ENCODE measurements around the gene KRTAP9-2.
"Not testable (repeated sequence)": the region's sequence is repeated elsewhere in the genome, so short reads cannot be mapped to it uniquely, and the experiment has no call there.

Gene KRTAP9-2

GRCh38 chr17:41255381-41256290, 29.2 kb downstream of the KRTAP9-2 start, which contains the start of gene KRTAP9-9:
TSS of gene KRTAP9-9 (plus strand) at chr17:41255384.
- DNase-seq (ENCODE audit: low spot score in 2 of 2); H3K4me1 Mint-ChIP-seq; H3K36me3 Mint-ChIP-seq; H3K9me3 Mint-ChIP-seq; H3K27ac Mint-ChIP-seq; ATAC-seq (ENCODE audit: low read depth); H3K4me3 Mint-ChIP-seq: not testable (repeated sequence)
- peaks cover 38% of the 10 kb centered on the region for H3K27me3 Mint-ChIP-seq

DNA sequence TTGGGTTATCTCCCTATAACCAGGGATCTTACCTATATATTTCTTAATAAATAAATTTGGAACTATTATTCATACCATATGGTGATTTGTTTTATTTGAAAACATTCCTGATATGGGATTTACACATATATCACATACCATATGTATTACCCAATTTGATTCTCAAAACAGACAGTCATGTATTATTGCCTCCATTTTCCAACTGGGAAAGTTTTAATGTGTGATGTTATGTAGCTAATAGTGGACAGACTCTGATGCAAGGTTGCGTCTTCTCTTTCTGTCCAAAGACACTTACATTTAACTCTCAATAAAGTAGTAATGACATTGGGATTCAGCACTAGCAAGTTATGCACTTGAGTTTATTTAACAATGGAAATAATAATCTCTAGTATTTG, 29.8 kb downstream of the KRTAP9-2 start:
- DNase-seq (ENCODE audit: low spot score in 2 of 2): no peak
- H3K27ac Mint-ChIP-seq: no peak overlapping the region
- peaks cover 4% of the 10 kb centered on the region for H3K4me1 Mint-ChIP-seq
- peaks cover 38% of the 10 kb centered on the region for H3K27me3 Mint-ChIP-seq
- no peaks in the 10 kb centered on the region for H3K36me3 Mint-ChIP-seq
- no peaks in the 10 kb centered on the region for H3K9me3 Mint-ChIP-seq
- H3K4me3 Mint-ChIP-seq: no peak overlapping the region
- no peak for ATAC-seq (ENCODE audit: low read depth)

DNA sequence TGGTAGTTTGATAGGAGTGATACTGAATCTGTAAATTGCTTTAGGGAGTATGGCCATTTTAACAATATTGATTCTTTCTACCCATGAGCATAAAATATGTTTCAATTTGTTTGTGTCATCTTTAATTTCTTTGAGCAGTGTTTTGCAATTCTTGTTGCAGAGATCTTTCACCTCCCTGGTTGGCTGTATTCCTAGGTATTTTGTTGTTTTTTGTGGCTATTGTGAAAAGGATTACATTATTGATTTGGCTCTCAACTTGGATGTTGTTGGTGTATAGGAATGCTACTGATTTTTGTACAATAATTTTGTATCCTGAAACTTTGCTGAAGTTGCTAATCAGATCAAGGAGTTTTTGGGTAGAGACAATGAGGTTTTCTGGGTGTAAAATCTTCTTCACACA, 32.0 kb downstream of the KRTAP9-2 start:
- Mint-ChIP-seq H3K4me1 (peaks cover 3% of the 10 kb centered on the region), H3K36me3 (no peaks in the 10 kb centered on the region), H3K9me3 (no peaks in the 10 kb centered on the region), H3K27me3 (peaks cover 38% of the 10 kb centered on the region), H3K27ac (no peak overlapping the region), H3K4me3 (no peak overlapping the region)
- DNase-seq (ENCODE audit: low spot score in 2 of 2): no peak
- no peak for ATAC-seq (ENCODE audit: low read depth)

DNA sequence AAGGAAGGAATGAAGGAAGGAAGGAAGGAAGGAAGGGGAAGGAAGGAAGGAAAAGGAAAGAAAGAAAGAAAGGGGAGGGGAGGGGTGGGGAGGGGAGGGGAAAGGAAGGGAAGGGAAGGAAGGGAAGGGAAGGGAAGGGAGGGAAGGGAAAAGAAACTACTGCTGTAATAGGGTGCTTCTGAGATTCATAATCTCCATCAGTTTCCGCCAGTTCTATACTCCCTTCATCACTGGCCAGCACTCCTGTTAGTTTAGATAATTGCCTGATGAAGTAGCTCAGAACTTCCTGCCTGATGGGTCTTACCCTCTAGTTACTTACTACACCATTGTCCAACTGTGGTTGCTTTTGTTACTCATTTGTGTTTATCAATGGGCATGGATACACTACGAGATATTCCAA, 36.8 kb downstream of the KRTAP9-2 start:
- no peak for DNase-seq (ENCODE audit: low spot score in 2 of 2)
- no peak for ATAC-seq (ENCODE audit: low read depth)
- Mint-ChIP-seq H3K27me3 (peaks cover 25% of the 10 kb centered on the region), H3K36me3 (no peaks in the 10 kb centered on the region), H3K4me1 (peaks cover 6% of the 10 kb centered on the region), H3K4me3 (no peak overlapping the region), H3K9me3 (no peaks in the 10 kb centered on the region), H3K27ac (no peak overlapping the region)

GRCh38 chr17:41264599-41264998, 38.2 kb downstream of the KRTAP9-2 start:
- no peak overlapping the region for H3K27ac Mint-ChIP-seq
- ATAC-seq (ENCODE audit: low read depth) (no peak), DNase-seq (ENCODE audit: low spot score in 2 of 2) (no peak)
- H3K4me3 Mint-ChIP-seq: no peak overlapping the region
- no peaks in the 10 kb centered on the region for H3K9me3 Mint-ChIP-seq
- peaks cover 2% of the 10 kb centered on the region for H3K36me3 Mint-ChIP-seq
- peaks cover 18% of the 10 kb centered on the region for H3K27me3 Mint-ChIP-seq
- peaks cover 6% of the 10 kb centered on the region for H3K4me1 Mint-ChIP-seq

- Mint-ChIP-seq H3K4me3 (no peak within 1 kb of the TSS), H3K36me3 (peaks cover 2% of the 10 kb centered on the region), H3K27me3 (peaks cover 18% of the 10 kb centered on the region), H3K4me1 (peaks cover 6% of the 10 kb centered on the region), H3K27ac (no peak within 1 kb of the TSS), H3K9me3 (no peaks in the 10 kb centered on the region)
- DNase-seq (ENCODE audit: low spot score in 2 of 2) (no peak), ATAC-seq (ENCODE audit: low read depth) (no peak)
Observed at GRCh38 chr17:41265078-41265477, 38.6 kb downstream of the KRTAP9-2 start, which contains the start of gene KRTAP9-6. TSS of gene KRTAP9-6 (plus strand) at chr17:41265378. CDS start at chr17:41265378, 0 bp downstream.

GRCh38 chr17:41267711-41268110, 41.3 kb downstream of the KRTAP9-2 start:
- no peaks in the 10 kb centered on the region for H3K9me3 Mint-ChIP-seq
- H3K4me1 Mint-ChIP-seq: peaks cover 7% of the 10 kb centered on the region
- H3K36me3 Mint-ChIP-seq: peaks cover 2% of the 10 kb centered on the region
- H3K4me3 Mint-ChIP-seq: no peak overlapping the region
- no peak overlapping the region for H3K27ac Mint-ChIP-seq
- H3K27me3 Mint-ChIP-seq: peaks cover 15% of the 10 kb centered on the region
- no peak for ATAC-seq (ENCODE audit: low read depth)
- DNase-seq (ENCODE audit: low spot score in 2 of 2): no peak

- H3K36me3 Mint-ChIP-seq; ATAC-seq (ENCODE audit: low read depth); H3K27ac Mint-ChIP-seq; H3K9me3 Mint-ChIP-seq; H3K4me1 Mint-ChIP-seq; DNase-seq (ENCODE audit: low spot score in 2 of 2); H3K4me3 Mint-ChIP-seq: not testable (repeated sequence)
- peaks cover 15% of the 10 kb centered on the region for H3K27me3 Mint-ChIP-seq
Observed at GRCh38 chr17:41271323-41271722, 44.9 kb downstream of the KRTAP9-2 start.

- H3K27ac Mint-ChIP-seq: no peak overlapping the region
- peaks cover 17% of the 10 kb centered on the region for H3K27me3 Mint-ChIP-seq
- H3K4me3 Mint-ChIP-seq: no peak overlapping the region
- ATAC-seq (ENCODE audit: low read depth) (no peak), DNase-seq (ENCODE audit: low spot score in 2 of 2) (no peak)
- H3K4me1 Mint-ChIP-seq: peaks cover 5% of the 10 kb centered on the region
- H3K36me3 Mint-ChIP-seq: peaks cover 2% of the 10 kb centered on the region
- no peaks in the 10 kb centered on the region for H3K9me3 Mint-ChIP-seq
Observed at GRCh38 chr17:41271858-41272257, 45.4 kb downstream of the KRTAP9-2 start.

DNA sequence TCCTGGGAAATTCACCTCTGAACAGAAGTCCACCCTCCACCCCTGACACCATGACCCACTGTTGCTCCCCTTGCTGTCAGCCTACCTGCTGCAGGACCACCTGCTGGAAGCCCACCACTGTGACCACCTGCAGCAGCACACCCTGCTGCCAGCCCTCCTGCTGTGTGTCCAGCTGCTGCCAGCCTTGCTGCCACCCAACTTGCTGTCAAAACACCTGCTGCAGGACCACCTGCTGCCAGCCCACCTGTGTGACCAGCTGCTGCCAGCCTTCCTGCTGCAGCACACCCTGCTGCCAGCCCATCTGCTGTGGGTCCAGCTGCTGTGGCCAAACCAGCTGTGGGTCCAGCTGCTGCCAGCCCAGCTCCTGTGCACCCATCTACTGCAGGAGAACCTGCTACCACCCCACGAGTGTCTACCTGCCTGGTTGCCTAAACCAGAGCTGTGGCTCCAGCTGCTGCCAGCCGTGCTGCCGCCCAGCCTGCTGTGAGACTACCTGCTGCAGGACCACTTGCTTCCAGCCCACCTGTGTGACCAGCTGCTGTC, 49.3 kb downstream of the KRTAP9-2 start, which contains the start of gene KRTAP9-7:
TSS of gene KRTAP9-7 (plus strand) at position 51 of the 543 bp plus-strand sequence. CDS start at position 51, 0 bp downstream.
- not testable (repeated sequence) for H3K27ac Mint-ChIP-seq; H3K4me3 Mint-ChIP-seq; H3K9me3 Mint-ChIP-seq; H3K4me1 Mint-ChIP-seq; H3K36me3 Mint-ChIP-seq; DNase-seq (ENCODE audit: low spot score in 2 of 2); ATAC-seq (ENCODE audit: low read depth)
- H3K27me3 Mint-ChIP-seq: peaks cover 17% of the 10 kb centered on the region

All from memory B cell (primary cell).